Measurements from ENCODE around the gene RABGEF1.

DNA sequence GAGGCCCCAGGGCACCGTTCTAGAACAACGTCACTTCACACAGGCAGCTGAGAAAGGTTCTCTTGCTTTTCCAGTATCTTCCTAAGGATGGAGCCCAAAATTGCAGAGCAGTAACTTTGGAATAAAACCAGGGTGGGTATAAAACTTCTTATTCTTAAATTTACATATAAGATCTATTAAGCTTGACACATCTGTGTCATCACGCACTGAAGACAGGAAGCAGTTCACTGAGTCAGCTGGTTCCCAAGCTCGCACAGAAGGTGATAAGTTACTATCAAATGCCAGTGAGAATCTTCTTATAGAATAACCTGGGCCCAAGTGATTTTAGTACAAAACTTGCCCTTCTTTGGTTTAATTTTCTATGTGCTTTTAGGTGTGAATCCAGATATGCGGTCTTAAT is 70.2 kb downstream of the RABGEF1 start:
- TF ChIP-seq, protein P1, sequence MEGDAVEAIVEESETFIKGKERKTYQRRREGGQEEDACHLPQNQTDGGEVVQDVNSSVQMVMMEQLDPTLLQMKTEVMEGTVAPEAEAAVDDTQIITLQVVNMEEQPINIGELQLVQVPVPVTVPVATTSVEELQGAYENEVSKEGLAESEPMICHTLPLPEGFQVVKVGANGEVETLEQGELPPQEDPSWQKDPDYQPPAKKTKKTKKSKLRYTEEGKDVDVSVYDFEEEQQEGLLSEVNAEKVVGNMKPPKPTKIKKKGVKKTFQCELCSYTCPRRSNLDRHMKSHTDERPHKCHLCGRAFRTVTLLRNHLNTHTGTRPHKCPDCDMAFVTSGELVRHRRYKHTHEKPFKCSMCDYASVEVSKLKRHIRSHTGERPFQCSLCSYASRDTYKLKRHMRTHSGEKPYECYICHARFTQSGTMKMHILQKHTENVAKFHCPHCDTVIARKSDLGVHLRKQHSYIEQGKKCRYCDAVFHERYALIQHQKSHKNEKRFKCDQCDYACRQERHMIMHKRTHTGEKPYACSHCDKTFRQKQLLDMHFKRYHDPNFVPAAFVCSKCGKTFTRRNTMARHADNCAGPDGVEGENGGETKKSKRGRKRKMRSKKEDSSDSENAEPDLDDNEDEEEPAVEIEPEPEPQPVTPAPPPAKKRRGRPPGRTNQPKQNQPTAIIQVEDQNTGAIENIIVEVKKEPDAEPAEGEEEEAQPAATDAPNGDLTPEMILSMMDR (IDR thresholded peaks at IDR 0.05; ENCODE audit: low read depth, low read length) = no peak
- TF ChIP-seq EZH2phosphoT487 (IDR thresholded peaks at IDR 0.05; ENCODE audit: low read depth) = no peak
